Measurements from ENCODE around the gene TMED8.
"Not testable (repeated sequence)": the region's sequence is repeated elsewhere in the genome, so short reads cannot be mapped to it uniquely, and the experiment has no call there.

The TMED8 gene

DNA sequence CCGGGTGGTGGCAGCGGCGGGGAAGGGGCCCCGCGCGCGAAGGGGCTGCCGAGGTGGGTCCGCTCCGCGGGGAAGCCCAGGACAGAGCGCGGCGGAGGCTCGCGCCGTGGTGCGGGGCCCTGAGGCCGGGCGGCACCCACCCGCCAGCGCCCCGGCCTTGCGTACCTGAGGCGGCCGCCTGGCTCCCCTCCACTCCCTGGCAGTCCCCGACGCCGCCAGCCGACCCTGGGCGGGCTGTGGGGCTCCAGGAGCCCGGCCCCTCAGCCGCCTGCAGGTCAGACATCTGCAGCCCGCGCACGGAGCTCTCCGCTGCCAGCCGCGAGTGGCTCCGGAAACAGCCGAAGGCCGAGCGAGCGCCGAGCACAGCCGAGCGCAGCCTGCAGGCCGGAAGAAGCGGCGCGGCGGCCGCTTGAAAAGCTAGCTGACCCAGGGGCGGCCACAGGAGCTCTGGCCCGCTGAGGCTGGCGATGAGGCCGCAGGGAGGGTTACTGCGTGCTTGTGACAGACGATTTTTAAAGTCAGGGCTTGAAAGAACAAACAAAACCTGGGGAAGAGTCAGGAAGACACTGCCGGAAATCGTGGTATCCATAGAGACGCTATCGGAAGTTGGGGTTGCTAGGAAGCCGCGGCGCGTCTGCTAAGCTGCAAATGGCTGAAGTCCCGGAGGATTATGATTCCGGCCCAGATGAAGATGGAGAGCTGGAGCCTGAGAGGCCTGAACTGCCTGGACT is at the start of gene TMED8, which contains the start of gene SAMD15:
Gene TMED8, minus strand, starts transcription at position 324 of the 731 bp plus-strand sequence. Its CDS starts 41 bp downstream, at position 283.
Gene SAMD15, plus strand, starts transcription at position 609 of the 731 bp plus-strand sequence. Its CDS starts 40 bp downstream, at position 649.
- DNase-seq (ENCODE audit: low read depth) = peak; percentile 59

- no peak for DNase-seq (ENCODE audit: low read depth)
Observed at GRCh38 chr14:77426396-77426795, 49.5 kb upstream of the TMED8 start.

DNA sequence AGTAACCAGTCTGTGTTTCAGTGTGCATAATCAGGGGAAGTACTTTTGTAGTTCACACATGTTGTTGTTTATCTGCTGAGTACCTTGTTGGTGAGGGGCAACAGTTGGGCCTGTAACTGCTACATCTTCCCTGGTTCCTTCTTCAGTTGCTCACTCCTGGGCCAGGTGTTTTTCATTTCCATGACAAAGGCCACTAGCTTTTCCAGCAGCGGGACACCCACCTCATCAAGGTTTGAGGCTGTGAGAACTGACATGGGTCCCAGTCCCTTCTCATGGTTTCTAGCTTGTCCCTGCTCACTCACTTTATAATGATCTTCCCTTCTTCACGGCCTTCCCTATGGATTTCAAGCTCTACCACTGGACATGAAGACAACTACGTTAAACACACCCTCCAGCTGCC is 48.0 kb upstream of the TMED8 start:
- DNase-seq (ENCODE audit: low read depth) = no peak

DNA sequence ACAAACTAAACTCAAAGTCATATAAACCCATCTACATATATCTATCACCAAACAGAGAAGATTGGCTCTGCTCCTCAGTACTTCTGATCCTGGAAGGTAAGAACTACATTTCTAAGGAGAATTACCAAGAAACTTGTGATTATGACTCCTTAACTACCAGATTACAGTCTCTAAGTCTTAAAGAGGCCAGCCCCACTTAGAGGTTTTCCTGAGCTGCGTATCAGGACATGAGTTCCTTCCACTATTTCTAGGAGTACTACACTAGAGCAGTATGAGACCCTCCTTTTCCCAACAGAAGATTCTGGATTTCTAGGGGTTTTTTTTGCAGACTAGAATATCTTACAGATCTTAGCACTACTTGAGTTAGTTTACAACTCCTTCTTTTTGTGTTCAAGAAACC is 46.5 kb upstream of the TMED8 start, which contains the start of gene NOXRED1:
Gene NOXRED1, minus strand, starts transcription at position 101 of the 400 bp plus-strand sequence. CDS start 634 bp downstream, outside the sequence.
- no peak for DNase-seq (ENCODE audit: low read depth)

DNA sequence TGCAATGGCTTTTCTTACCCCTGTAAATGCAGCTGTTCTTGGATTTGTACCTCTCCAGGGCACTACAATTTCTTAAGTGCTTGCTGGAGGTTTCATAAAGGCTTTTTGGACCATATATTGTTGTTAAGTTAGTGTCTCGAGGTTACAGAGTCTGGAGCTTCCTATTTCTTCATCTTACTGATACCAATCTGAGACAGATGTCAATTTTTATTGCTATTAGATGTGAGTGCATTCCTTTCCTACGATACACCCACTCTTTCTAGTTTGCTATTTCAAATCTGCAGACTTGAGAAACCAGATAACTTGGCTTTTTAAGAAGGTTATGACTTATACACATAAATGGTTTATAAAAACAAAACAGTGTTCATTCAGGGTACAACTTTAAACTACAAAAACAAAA is 44.3 kb upstream of the TMED8 start:
- no peak for DNase-seq (ENCODE audit: low read depth)

- no peak for DNase-seq (ENCODE audit: low read depth)
Observed at GRCh38 chr14:77416836-77417235, 39.9 kb upstream of the TMED8 start.

- not testable (repeated sequence) for DNase-seq (ENCODE audit: low read depth)
Observed at GRCh38 chr14:77416098-77416497, 39.2 kb upstream of the TMED8 start.

DNA sequence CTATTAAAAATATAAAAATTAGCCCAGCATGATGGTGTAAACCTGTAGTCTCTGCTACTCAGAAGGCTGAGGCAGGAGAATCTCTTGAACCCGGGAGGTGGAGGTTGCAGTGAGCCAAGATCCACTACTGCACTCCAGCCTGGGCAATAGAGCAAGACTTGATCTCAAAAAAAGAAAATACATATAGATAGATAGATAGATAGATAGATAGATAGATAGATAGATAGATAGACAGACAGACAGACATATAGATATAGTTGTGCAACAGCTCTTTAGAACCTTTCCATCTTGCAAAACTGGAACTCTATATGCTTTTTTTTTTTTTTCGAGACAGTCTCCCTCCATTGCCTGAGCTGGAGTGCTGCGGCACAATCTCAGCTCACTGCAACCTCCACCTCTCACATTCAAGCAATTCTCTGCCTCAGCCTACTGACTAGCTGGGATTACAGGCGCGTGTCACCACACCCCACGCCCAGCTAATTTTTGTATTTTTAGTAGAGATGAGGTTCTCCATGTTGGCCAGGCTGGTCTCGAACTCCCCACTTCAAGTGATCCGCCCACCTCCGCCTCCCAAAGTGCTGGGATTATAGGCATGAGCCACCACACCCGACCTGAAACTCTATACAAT is 38.6 kb upstream of the TMED8 start:
- DNase-seq (ENCODE audit: low read depth) = not testable (repeated sequence)

GRCh38 chr14:77409131-77409533 is 32.2 kb upstream of the TMED8 start:
- DNase-seq (ENCODE audit: low read depth) = no peak

GRCh38 chr14:77407158-77407557 is 30.3 kb upstream of the TMED8 start:
- no peak for DNase-seq (ENCODE audit: low read depth)

- no peak for DNase-seq (ENCODE audit: low read depth)
Observed at GRCh38 chr14:77406718-77407117, 29.8 kb upstream of the TMED8 start.

DNA sequence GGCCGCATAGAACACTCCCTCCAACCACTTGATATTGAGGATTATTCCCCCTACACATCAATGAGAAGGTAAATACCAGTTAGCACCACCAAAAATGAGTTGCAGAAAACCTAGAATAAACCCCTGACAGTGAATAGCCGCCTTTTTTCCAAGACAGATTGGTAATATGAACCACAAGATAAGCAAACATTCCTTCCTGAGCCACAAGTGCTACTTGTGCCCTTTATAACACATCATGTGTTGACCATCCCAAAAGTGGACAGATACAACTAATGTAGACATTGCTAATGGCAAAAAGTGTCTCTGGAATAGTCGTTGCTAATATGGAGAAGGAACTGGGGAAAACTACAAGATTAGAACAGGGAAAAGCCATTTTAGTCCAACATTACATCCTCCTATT is 29.2 kb upstream of the TMED8 start:
- DNase-seq (ENCODE audit: low read depth) = no peak

DNA sequence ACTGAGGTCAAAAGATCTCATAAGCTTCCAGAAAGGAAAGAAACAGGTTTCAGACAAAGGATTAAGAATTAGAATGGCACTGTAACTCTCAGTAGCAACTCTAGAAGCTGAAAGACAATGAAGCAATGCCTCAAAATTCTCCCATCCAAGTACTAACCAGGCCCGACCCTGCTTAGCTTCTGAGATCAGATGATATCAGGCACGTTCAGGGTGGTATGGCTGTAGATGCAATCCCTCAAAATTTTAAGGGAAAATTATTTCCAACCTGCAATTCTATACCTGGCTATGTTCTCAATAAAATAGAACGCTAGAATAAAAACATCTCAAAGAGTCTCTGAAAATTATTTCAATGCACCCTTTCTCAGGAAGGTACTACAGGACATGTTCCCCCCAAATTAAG is 26.9 kb upstream of the TMED8 start:
- DNase-seq (ENCODE audit: low read depth) = no peak

DNA sequence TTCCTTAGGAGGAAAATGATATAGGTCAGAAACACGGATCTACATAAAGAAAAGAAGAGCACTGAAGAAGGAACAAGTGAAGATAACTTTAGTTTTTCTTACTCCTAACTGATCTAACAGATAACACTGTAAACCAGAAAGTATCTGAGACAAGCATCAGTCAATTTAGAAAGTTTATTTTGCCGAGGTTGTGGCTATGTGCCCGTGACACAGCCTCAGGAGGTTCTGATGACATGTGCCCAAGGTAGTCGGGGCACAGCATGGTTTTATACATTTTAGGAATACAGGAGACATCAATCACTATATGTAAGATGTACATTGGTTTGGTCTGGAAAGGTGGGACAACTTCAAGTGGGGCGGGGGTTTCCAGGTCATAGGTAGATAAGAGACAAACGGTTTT is 23.3 kb upstream of the TMED8 start:
- no peak for DNase-seq (ENCODE audit: low read depth)

DNA sequence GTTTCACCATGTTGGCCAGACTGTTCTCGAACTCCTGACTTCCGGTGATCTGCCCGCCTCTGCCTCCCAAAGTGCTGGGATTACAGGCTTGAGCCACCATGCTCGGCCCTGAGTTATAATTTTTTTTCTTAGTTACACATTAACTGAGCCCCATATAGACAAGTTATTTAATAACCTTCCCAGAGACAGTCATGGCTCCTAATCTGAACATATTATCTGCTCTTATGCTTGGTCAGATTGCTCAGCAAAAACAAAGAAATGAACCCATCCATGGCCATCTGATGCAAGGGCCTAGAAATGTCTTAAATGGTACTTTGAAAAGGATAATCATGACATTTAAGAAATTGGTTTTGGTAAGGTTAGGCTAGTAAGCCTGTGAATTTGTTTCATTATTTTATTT is 13.3 kb upstream of the TMED8 start:
- DNase-seq (ENCODE audit: low read depth) = no peak

- no peak for DNase-seq (ENCODE audit: low read depth)
Observed at GRCh38 chr14:77378701-77379100, 1.8 kb upstream of the TMED8 start.

DNA sequence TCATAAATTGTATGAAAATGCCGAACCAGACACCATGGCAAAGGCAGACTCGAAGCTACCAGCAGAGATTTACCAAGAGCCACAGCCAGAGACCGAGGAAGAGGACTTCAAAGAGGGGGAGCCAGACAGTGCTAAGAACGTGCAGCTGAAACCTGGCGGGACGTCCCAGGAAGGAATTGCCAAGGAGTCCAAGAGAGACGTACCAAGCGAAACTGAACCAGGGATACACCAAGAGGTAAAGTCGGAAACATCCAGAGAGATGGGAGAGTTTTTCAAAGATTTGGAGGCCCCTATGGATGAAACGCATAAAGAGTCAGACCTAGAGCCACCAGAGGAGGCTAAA is 579 bp upstream of the TMED8 start:
- DNase-seq (ENCODE audit: low read depth) = no peak

DNA sequence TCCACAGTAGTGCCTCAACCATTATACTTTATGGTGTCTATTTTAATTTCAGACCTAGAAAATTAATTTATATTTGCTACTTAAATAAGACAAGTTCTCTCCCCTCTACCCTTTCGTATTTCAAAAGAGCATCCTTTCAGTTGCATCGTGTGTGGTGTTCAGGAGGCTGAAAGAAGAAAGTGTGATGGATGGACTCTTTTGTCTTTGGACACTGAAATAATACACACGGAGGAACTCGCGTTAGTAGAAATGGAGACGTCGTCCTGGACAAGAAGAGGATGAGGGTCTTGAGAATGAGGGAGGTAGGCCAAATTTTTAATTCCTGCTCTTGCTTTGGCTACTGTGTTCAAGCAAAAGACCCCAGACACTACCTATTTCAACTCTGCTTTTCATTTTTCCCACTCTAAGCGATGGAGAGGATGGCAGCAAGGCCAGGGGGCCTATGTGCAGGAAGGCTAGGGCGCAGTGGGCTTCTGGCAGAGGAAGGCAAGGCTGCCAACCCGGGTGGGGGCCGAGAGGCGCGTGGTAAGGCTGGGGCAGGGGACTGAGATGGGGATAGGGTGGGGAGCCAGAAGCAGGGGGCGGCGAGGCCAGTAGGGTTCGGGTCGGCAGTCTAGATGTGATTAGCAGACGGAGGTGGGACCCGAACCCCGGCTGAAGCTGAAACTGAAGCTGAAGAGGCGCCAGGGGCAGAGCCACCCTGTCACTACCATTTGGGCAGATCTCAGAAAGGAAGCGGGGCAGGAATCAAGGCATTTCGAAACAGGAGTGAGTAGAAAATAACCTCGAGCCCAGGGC is 722 bp downstream of the TMED8 start:
- DNase-seq (ENCODE audit: low read depth) = no peak

GRCh38 chr14:77375164-77375950 is 1.5 kb downstream of the TMED8 start:
- no peak for DNase-seq (ENCODE audit: low read depth)

DNA sequence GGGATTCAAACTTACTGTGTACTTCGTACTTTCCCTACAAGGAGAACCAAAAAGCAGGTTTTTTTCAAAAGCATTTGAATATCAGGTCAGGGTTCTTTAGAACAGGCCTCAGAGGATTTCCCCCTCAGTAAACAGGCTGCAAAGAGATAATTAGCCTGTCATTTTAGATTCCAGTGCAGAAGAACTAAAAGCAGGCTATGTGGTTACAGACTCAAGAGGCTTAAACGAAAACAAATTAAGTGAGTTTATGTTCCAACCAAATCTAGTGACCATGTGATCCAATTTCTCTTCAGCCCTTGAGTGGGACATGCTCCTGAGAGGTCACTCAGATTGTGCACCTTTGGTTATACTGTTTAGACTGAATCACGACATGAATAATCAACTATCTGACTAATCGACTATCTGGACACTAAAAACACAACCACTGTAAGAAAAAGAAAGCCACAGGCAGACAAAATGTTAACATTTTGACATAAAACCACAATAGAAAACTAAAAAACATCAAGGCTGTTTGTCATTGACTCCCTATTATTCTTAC is 4.5 kb downstream of the TMED8 start:
- no peak for DNase-seq (ENCODE audit: low read depth)

DNA sequence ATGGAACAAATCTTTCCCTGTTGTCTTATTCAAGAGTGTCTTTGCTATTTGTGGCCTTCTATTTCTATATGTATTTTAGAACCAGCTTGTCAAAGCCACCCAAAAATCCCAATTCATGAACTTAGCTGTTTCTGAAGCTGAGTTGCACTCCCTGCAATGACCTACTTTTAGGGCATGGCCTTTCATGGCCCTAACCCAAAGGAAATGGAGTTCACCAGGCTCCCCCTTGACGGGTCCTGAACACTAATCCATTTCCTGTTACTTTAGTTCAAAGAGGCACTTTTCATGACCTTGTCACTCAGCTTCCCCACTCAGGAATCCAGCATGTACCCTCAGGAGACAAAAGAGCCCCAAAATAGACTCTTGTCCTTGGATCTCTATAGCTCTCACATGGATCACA is 7.6 kb downstream of the TMED8 start:
- DNase-seq (ENCODE audit: low read depth) = no peak

GRCh38 chr14:77364146-77364545 is 12.7 kb downstream of the TMED8 start:
- DNase-seq (ENCODE audit: low read depth) = no peak

Data from fibroblast of the conjunctiva (primary cell).